SKM-1 treated with dmso at 0.1 percent for 144 hours (cell line): Measurements from ENCODE around the gene CC2D2A.
"Not testable (repeated sequence)": the region's sequence is repeated elsewhere in the genome, so short reads cannot be mapped to it uniquely, and the experiment has no call there.

Source experiments
- DNase-seq: peaks from one replicate; lab custom pipeline; 2025; ENCODE audit not compliant: unreplicated experiment; lab: John Stamatoyannopoulos, UW

CC2D2A gene

DNA sequence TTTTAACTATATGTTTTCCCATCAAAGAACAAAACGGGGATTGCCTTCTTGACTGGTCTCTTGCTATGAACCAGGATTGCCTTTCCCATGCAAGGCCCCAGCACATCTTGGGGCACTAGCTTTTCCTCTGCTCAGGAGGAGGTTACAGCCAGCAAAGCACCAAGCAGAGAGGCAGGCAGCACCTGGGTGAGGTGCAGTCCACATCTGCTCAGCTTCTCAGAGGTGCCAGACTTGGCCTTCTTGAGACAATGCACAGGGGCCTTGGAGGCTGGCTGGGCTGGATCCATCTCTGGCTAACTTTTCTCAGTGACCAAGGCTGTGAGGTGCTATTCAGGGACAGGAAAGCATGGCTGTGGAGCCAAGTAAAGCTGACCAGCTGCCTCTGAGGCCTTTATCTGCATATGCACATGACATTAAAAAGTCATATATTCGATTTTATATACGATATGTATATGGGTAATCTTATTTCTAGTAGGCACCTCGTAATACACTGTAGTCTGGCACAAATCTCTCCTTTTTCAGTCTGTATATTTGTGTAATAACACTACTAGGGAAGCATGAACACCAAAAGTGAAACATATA is 86.9 kb downstream of the CC2D2A start:
- no peak for DNase-seq

DNA sequence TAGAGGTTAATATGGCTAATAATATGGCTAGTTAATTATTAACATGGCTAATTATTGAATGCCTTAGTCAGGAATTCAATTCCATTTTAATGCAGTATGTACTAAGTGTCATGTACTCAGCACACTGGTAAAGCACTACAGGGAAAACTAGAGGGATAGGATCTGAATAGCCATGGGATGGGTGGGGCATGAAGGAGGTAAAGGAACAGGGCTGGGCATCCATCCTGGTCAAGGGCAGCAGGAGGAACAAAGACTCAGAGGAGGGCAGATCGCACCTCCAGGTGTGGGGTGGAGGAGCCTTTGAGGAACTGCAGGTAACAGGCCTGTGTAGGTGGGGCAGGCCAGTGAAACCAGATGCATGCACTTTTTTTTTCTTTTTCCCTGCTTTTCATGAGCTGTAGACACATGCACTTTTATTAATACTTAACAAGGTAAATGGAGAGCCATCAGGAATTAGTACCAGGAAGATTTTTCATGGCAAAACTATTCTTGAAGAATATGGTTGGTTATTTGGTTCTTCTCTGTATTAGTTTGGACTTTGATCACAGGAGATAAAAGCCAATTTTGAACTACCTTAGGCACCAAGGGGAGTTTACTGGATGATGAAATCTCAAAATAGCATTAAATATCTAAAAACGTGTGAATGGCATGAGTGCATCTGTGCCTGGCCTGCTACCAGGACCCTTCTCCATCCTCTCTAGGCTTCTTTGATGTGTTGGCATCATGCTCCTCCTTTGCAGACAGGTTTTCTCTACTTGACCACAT is 88.3 kb downstream of the CC2D2A start:
- no peak for DNase-seq

DNA sequence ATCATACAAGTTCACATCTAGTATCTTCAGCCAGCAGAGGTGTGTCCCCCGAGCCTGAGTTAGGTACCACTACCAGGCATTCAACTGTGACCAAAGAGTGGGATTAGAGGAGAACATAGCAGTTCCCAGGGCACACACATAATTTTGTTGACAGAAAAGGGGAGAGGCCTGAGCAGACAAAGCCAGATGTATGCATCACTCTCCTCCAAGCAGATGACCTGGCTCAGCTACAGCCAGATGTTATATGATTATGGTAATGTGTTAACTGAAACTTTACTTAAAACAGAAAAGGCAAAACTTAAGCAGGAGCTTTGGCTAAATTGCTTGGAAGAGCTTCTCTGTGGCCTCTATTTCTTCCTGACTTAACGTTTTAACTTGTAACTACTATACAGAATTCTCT is 88.9 kb downstream of the CC2D2A start:
- no peak for DNase-seq

DNA sequence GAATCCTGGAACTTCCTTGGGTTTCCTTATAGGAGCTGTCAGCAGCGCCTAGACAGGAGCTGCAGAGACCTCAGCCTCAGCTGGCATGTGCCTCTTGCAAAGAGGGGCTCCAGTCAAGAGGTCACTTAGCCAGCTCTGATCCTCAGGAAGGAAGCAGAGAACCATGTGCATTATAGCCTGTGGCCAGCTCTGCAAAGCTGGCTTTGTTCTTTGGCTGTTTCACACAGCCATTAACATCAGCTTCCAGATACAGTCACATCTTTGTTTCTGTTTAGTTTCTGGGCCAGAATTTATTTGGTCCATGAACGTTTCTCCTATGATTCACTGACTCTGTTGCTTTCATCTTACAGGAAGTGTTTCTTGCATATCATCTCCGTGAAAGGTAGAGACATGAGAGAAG is 92.4 kb downstream of the CC2D2A start:
- no peak for DNase-seq

DNA sequence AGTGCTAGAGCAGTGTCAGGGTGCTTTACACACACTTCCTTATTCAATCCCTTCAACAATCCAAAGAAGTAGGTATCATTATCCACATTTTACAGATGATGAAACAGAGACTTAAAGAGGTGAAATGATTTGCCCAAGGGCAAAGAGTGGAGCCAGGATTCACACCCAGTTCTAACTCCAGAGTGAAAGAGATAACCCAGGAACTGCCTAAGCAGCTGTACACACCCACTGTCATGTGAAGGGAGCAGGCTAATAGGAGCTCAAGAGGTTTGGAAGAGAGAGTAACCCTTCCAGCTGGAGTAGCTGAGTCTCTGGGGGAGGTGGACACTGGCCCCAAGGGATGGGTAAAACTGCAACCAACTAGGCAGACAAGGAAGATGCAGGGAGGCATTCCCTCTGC is 92.9 kb downstream of the CC2D2A start:
- DNase-seq, result no peak

DNA sequence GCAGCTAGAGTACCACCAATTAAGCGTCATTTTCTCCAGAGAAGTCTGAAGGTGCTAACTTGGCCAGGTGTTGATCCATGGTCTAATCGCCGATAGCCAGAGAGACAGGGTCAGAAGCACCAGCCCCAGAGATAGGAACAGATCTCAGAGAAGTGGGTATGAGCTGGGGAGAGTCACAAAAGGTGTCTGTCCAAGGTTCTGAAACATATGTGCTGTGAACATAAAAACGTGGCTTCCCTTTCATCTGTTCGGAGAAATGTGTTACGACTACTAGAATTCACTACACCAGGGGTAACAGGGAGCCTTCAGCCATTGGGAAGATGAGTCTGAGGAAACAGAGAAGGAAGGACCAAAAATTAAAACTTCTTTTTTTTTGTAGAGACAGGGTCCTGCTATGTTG is 94.2 kb downstream of the CC2D2A start:
- DNase-seq, result no peak

DNA sequence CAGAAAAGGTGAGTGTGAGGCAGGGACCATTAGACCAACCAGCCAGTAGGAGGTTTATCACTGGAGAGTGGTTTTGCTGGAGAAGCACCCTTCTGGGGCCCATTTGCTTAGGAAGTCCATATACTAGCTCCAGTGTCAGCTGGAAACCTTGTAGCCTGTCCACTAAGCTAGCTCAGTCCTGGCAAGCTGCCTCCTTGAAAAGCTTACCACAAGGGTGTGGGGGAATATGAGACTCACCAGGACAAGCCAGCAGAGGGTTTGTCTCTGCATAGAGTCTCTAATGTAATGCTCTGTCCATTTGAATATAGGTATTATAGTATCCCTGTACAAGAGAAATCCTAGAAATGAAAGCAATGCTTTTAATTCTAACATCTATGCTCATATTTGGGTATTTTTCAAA is 99.1 kb downstream of the CC2D2A start:
- DNase-seq, result no peak

DNA sequence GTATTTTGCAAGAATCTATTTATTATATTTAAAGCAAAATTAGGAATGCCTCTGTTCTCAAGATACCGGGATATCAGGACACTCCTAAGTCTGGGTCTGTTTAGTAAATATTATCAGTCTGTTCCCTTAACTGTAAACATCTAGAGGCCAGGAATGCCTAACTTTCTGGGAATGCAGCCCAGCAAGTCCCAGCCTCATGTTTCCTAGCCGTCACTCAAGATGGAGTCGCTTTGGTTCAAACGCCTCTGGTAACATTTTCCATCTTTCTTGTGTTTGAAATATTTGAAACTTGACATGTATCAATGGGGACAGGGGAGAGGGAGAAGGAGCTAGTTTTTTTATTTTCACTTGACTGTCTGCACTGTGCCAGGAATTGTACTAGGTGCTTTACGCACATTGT is 100.1 kb downstream of the CC2D2A start:
- no peak for DNase-seq

DNA sequence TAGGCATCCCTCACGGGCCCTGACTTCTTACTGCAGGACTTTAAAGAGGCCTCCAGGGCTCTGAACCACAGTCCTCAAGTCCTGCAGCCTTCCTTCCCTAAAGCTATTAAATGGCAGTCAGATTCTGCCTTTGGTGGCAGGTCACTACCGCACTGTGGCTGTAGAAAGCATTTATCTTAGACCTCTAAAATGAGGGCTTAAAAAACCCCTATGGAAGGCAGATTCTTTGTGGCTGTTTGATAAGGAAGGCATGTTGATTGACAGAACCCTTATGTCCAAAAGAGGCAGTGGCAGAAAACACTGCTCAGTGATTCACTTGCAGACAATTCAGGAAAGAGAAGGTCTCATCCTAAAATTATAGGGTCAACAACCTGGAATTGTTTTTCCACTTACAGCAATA is 106.3 kb downstream of the CC2D2A start:
- no peak for DNase-seq

DNA sequence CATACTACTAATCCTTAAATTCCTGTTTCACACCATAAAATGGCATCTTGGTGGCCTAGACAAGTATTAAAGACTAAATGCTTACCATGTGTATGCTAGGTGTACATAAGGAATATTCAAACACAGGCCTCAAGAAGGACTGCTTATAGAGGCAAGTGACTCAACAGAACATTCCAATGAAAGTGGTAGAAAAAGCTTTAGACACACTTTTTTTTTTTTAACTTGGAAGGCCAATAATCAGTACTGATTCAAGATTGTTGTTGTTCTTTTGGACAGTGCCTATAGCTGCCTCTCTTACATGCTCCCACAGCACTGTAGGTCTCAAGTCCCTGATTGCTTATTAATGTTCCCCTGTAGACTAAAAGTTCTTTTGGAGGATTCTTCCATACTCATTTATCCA is 107.8 kb downstream of the CC2D2A start:
- no peak for DNase-seq

DNA sequence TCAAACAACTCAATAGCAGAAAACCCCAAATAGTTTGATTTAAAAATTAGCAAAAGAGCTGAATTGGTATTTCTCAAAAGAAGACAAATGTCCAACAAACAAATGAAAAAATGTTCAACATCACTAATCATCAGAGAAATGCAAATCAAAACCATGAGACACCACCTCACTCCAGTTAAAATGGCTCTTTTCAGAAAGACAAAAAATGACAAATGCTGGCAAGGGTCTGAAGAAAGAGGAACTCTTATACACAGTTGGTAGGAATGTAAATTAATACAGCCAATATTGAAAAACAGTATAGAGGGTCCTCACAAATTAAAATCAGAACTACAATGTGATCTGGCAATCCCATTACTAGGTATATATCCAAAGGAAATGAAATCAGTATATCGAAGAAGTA is 115.1 kb downstream of the CC2D2A start:
- DNase-seq, result no peak

DNA sequence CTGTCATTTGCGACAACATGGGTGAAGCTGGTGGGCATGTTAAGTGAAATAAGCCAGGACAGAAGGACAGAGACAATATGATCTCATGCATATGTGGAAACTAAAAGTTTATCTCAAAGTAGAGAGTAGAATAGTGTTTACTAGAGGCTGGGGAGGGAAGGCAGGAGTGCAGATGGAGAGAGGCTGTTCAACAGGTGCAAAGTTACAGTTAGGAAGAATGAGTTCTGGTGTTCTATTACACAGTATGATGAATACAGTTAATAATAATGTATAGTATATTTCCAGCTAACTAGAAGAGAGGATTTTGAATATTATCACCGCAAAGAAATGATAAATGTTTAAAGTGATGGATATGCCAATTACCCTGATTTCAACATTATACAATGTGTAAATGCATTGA is 115.6 kb downstream of the CC2D2A start:
- no peak for DNase-seq

DNA sequence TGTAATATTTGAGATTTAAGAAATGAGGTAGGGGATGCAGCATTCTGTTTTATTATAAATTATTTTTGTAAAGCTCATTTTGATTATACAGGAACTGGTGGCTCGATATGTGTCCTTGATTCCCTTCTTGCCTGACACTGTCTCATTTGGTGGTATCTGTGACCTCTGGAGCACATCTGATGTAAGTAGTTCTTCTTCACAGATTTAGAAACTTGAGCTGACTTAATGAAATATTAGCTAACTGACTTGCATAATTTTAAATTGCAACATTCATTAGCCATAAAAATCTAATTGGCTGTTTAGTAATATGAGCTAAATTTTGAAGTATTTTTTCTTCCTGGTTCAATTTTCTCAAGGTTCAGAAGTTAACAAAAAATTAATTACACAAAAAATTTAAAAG is 116.4 kb downstream of the CC2D2A start:
- DNase-seq, result peak; percentile 25

DNA sequence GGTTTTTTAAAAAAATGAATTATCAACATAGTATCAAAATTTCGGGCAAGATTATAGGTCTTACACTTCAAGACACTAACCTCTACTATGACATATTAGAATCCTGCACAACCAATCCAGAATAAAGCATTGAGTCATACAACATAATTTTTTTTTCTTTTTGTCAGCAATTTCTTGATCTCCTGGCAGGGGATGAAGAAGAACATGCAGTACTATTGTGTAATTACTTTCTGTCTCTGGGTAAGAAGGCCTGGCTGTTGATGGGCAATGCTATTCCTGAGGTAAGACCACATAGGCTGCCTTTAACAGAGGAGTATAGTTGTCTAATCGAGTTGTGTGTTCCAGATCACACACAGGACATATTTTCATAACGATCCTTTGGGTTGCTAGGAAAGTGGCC is 118.0 kb downstream of the CC2D2A start:
- DNase-seq, result no peak

DNA sequence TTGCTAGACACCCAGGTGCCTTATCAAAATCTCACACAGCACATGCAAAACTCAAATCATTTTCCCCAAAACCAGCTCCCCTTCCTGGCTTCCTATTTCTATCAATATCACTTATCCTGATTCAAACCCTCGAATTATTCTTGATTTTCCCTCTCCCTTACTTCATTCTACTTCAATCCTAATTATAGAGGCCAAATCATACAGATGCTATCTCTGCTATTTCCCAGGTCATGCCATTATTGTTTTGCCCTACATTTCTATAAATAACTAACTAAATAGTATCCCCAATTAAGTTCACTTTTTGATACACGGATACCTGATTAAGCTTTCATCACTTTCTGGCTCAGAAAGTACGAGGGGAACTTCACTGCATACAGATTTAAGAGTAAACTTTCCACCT is 123.1 kb downstream of the CC2D2A start:
- DNase-seq, result no peak

DNA sequence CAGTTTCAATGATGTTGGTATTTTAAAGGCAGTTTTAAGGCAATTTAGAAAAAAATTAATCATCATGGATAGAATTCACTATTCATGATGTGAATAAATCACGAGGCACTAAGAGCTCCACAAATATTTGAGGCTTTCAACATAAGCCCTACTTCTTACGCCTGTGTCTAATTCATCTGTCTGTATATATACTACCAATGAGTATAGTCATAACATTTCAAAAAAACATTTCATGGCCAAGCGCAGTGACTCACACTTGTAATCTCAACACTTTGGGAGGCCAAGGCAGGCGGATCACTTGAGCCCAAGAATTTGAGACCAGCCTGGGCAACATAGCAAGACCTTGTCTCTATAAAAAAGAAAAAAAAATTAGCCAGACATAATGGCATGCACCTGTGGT is 129.0 kb downstream of the CC2D2A start:
- no peak for DNase-seq

DNA sequence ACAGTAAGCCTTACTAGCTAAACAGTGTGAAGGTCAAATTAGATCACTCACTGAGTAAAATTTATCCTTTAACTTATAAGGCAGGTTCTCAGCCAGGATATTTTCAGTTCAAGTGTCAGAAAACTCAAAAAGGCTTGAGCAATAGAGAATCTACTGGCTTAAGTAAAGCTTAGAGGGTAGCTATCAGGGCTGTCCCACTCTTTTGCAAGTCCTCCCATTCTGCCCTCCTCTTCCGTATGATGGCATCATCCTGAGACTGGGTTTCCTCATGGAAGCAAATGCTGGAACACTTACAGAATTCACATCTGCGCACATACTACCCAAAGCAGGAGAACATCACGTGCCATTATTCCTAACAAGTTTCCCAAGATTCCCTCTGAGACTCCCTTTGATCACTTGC is 130.5 kb downstream of the CC2D2A start:
- DNase-seq, result no peak

DNA sequence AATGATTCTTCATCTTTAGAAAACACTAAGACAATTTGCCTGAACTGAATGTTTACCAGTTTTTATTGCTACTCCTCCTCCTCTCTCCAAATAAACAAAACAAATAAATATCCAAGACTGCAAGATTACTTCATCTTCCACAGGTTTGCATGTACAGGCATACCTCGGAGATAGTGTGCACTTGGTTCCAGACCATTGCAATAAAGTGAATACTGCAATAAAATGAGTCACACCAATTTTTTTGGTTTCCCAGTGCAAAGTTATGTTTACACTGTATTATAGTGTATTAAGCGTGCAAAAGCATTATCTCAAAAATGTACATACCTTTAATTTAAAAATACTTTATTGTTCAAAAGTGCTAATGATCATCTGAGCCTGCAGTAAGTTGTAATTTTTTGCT is 132.2 kb downstream of the CC2D2A start:
- no peak for DNase-seq

DNA sequence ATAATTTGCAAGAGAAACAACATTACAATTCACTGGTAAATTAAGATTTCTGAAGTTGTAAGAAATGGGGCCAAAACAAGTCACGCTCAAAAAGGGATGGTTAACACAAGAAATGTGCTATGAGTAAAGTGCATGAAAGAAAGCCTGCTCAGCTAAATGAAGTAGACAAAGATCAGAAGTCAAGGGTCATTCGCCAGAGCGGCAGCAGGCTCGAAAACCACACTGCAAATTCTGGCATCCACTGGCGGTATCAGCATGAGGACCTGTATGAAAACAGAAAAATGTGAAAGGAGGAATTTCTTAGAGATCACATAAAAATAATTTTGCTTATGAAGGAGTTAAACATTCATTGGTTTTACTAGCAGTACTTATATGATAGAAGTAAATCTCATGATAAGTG is 135.9 kb downstream of the CC2D2A start:
- DNase-seq, result no peak

DNA sequence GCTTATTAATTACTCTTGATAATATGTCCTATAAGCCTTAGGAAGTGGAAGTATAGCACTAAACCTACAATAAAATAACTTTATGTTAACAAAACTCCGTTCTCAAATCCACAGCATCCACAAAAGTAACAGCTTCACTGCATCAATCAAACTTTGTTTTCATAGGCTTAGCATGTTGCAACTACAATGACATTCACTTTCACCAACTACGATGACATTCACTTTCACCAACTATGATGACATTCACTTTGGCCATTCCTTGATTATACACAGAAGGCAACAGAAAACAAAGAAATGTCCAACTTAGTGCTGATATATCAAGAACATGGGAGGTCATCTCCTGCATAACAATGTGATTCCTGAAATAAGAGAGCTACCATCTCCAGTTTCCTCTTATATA is 141.2 kb downstream of the CC2D2A start:
- DNase-seq, result no peak

DNA sequence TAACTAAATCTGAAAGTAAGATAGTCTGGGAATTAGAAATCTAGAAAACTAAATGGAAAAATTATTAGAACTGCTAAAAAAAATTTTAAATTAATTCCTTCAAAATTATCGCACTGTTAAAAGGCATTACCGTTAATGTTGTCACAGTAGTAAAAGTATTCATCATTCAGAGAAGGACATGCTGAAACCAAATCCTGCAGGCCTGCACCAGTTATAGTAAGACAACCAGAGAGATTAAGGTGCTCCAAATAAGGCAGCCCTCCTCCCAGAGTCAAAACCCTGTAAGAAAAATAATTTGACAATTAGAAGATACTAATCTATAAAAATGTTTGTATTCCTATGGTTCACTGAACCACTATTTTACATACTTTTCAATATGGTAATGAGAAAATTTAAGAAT is 142.5 kb downstream of the CC2D2A start:
- DNase-seq, result no peak

DNA sequence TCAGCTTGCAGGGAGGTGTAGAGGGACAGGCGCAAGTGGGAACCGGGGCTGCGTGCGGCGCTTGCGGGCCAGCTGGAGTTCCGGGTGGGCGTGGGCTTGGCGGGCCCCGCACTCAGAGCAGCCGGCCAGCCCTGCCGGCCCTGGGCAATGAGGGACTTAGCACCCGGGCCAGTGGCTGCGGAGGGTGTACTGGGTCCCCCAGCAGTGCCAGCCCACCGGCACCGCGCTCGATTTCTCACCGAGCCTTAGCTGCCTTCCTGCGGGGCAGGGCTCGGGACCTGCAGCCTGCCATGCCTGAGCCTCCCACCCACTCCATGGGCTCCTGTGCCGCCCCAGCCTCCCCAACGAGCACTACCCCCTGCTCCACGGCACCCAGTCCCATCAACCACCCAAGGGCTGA is 145.2 kb downstream of the CC2D2A start:
- not testable (repeated sequence) for DNase-seq

DNA sequence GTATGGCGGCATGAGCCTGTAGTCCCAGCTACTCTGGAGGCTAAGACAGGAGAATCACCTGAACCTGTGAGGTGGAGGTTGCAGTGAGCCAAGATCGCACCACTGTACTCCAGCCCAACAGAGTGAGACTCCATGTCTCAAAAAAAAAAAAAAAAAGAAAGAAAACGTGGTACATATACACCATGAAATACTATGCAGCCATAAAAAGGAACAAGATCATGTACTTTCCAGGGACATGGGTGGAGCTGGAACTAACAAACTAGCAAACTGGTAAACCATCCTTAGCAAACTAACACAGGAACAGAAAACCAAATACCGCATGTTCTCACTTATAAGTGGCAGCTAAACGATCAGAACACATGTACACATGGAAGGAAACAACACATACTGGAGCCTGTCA is 147.7 kb downstream of the CC2D2A start:
- DNase-seq, result not testable (repeated sequence)
